Stimulated activated CD8-positive, alpha-beta memory T cell treated with anti-CD3 and anti-CD28 coated beads, Interleukin-12 subunit alpha, Interleukin-12 subunit beta, amount 100 ng/mL, for 24 hours (primary cell): ENCODE measurements around the gene TLE1.

Experiments used
- DNase-seq: peaks from one replicate; pipeline ENCODE4 v3.0.0-alpha.2; 2020; ENCODE audit errors: extremely low read depth

The TLE1 gene

DNA sequence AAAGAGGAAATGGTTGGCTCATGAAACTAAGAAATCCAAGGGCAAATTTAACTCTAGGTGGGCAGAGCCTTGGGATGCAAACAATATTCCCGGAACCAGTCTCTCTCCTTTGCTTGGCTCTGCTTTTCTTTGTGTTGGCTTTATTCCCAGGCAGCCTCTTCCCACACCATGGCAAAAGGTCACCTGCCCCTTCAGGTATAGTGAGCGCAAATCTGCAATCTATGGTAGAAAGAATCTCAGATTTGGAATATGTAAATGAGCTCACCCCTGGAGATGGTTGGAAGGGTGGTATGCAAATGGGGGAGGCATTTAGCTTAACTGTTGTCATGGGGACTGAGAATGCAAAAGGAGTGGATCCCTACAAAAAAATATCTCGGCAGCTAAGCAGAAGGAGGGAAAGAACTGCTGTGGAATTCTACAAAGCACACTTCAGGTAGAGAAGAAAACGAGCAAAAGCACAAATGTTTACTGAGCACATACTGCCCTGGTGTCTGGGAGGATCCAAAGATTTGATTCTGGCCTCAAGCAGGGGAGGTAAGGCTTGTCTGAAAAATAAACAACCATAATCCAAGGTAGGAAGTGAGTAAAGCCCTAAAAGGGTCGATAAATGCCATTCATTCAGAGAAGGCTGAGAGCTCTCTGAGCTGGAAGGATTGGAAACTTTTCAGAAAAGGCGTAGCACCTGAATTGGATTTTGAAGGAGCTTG is 139.7 kb downstream of the TLE1 start:
- no peak for DNase-seq

DNA sequence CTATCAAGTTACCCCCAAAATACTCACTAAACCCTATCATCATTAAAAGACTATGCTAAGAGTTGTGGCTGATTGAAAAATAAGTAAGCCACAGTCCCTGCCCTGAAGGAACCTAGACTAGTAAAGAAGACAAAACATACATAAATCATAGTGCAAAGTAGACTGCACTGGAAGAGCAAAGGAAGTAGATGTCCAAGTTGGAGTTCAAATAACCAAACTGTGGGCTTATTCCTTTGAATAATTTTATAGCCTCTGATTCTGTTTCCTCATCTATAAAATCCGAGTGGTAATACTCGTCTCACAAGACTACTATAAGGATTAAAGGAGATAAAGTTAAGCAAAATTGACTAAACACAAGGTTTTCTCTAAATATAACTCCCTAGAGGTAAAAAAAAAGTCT is 140.4 kb downstream of the TLE1 start:
- no peak for DNase-seq

DNA sequence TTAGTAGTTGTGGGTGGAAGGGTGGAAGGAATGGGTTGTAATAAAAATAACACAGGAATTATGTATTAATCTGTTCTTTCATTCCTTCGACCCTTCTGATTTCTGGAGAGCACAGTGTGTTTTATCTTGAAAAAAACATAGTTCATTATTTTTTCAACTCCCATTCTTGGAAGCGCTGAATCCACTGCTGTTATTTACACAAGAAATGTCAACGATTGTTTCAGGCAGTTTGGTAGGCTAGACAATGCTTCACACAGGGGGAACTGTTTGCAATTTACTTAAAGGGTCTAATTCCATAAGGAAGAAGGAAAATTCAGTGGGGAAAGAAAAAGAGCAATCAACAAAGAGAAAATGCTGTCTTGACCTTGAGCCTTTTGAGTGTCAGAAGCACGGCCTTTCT is 142.9 kb downstream of the TLE1 start:
- DNase-seq = no peak

DNA sequence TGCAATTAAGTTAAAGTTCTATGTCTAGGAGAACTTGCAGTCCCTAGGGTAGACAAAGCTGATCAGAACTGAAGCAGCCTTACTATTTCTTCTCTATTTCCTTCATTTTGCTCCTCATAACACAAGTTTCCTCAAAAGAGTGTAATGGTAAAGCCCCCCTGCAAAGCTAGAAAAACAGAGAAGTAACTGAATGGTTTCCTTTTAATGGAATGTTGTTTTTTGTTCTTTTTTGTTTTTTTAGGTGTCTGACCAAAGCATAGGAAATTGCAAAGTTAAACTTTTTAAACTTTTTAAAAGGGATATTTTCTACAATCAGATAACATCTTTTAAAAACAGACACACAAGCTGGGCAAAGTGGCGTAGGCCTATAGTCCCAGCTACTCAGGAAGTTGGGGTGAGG is 145.7 kb downstream of the TLE1 start:
- no peak for DNase-seq

- no peak for DNase-seq
Measured at GRCh38 chr9:81542118-81542889, 147.0 kb downstream of the TLE1 start.

- DNase-seq = no peak
Measured at GRCh38 chr9:81540142-81540710, 149.1 kb downstream of the TLE1 start.

DNA sequence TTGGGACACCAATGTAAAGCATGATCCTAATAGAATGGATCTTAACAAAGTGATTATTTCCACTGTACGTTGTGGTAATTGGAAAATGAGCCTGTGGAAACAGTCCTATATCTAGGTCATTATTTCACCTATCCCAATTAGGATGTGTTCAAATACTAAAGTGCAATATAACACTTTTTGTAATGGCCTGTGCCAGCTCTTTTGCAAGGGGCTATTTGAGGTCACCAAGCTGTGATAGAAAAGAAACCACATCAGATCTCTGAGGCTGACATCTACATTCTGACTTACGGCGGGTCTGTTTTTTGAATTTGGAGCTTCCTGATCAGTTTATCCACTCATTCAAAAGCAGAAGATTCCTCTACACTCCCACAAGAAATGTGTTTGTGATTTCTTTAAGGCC is 150.0 kb downstream of the TLE1 start:
- DNase-seq = no peak

DNA sequence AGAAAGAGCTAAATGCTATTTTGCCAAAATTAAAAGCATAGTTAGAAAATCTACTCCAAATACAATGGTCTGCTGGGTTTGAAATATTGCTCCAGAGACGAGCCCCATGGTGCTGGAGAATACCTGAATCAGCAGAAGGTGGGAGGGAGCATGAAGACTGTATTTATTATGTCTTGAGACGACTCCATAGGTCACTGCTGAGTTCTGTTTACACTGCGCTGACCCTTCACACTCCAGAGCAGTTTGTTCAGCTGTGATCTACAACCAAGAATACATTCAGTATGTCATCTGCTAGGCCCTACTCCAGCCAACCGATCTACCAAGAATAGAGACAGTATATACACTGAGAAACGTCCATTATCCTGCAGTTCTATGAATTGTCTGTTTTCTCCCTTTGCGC is 150.5 kb downstream of the TLE1 start:
- DNase-seq = no peak

DNA sequence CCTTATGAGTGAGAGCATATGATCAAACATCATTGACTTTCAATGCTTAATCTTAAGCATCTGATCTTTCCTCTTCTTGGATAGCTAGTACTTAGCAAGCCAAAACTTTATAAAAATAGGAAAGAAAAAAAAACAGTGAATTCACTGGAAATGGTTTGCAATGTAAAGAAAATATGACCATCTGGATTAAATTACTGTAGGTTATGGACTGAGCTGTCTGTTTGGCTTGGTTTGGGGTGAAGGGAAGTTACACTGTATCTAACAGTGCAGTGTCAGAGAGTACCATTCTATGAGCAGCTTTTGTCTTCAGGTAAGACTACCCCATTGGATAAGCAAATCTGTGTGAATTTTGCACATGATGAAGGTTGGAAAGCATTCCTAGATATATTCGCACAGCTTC is 151.4 kb downstream of the TLE1 start:
- DNase-seq = no peak

DNA sequence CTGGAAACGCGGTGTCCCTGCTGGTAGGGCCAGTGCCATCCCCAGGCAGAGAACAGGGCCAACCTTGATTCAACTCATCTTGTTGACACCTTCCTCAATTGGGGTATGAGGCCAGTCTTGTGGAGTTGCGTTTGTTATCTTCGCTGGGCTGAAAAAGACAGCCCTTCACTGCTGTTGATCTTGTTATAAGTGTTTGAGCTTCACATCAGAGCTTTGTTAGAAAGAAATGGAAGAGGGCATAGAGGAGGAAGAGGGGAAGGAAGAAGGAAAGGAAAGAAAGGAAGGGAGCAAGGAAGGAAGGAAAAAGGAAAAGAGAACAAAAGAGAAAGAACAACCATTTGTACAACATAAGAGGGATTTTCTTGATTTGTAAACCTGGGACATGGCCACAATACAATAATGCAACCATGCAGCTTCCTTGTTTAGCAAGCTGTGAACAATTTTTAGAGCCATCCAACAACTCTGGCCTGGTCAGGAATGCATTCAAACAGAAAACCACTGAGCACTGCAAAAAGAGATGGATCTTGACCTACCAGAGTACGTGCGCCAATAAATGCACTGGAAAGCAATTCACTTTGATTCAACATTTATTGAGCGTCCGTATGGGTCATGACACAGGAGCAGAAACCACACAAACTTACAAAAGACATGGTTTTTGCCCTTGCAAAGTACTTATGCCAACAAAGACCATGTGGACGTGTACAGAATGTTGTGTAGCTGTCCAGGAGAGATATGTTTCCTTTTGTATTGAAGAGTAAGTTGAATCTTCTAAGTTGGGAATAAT is 152.9 kb downstream of the TLE1 start:
- DNase-seq = no peak

GRCh38 chr9:81535542-81536241 is 153.7 kb downstream of the TLE1 start:
- DNase-seq = no peak

DNA sequence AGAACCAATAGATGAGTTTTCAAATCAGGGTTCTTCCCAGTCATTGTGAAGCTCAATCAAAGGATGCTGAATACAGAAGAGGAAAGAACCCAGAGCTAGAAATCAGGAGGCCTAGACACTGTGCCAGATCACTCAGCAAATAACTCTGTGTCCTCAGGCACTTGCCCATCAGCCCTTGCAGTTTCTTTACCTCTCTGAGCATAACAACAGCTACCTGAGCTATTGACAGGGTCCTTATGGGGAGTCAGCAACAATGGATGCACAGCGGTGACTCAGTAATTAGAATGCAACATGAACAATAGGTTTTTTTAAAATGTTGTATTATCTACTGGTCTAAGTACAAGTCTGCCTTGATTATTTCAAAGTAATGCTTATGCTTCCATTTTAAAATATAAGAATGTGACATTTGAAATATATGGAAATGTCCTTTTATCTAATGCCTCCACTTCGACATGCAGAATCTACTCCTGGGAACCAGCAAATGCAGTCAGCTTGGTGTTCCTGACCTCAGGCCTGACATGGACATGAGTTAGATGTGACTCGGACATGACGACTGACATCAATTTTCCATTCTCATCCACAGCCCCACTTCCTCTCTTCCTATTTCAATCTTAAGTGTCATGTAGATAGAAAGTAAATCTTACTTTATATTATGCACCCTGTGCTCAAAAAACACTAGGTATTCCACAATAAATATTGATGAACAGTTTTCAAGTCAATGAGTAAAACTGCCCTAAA is 155.0 kb downstream of the TLE1 start:
- no peak for DNase-seq
